KMS-11 (cell line): ENCODE data around the gene CCDC66.

Experiments
- H2AFZ ChIP-seq: fragments of 200-600 bp; sonication (generic); 2 replicates; pipeline ENCODE4 v1.6.1; 2016; ENCODE audit warnings: antibody characterized with exemption, mixed run types, low read depth
- H3K27ac ChIP-seq: fragments of 200-600 bp; sonication (generic); 2 replicates; pipeline ENCODE4 v1.6.1; 2016; ENCODE audit warnings: mild to moderate bottlenecking, mixed run types
- H3K27me3 ChIP-seq: fragments of 200-600 bp; sonication (generic); 2 replicates; pipeline ENCODE4 v1.6.1; 2017; ENCODE audit warnings: mild to moderate bottlenecking, low read depth, mixed run types, moderate library complexity; ENCODE audit not compliant: insufficient read depth
- H3K36me3 ChIP-seq: fragments of 200-600 bp; sonication (generic); 2 replicates; pipeline ENCODE4 v1.6.1; 2017; ENCODE audit warnings: mild to moderate bottlenecking, mixed run types; ENCODE audit not compliant: insufficient read depth
- H3K4me1 ChIP-seq: fragments of 200-600 bp; sonication (generic); 2 replicates; pipeline ENCODE4 v1.6.1; 2016; ENCODE audit warnings: mild to moderate bottlenecking, low read depth, mixed run types; ENCODE audit not compliant: poor library complexity, severe bottlenecking
- H3K4me2 ChIP-seq: fragments of 200-600 bp; sonication (generic); 2 replicates; pipeline ENCODE4 v1.7.0; 2016; ENCODE audit warnings: mild to moderate bottlenecking, mixed run types
- H3K4me3 ChIP-seq: fragments of 200-600 bp; sonication (generic); IDR thresholded peaks from 2 replicates; pipeline ENCODE4 v1.6.1; 2017; ENCODE audit warnings: low read depth, low read length, mixed read lengths; ENCODE audit not compliant: insufficient read depth
- H3K79me2 ChIP-seq: fragments of 200-600 bp; sonication (generic); 2 replicates; pipeline ENCODE4 v1.6.1; 2016; ENCODE audit warnings: low read depth, mixed run types; ENCODE audit not compliant: insufficient read depth
- H3K9ac ChIP-seq: fragments of 200-600 bp; sonication (generic); 2 replicates; pipeline ENCODE4 v1.6.1; 2016; ENCODE audit warnings: mild to moderate bottlenecking, mixed run types
- H4K20me1 ChIP-seq: fragments of 200-600 bp; sonication (generic); 2 replicates; pipeline ENCODE4 v1.6.1; 2016; ENCODE audit warnings: mild to moderate bottlenecking, mixed run types; ENCODE audit not compliant: insufficient read depth
- CTCF ChIP-seq: fragments of 200-600 bp; sonication (generic); conservative IDR thresholded peaks from 2 replicates; pipeline ENCODE4 v1.6.1; 2017; ENCODE audit warnings: low read depth, mild to moderate bottlenecking, antibody characterized with exemption, low read length, moderate library complexity, mixed read lengths

Gene CCDC66

GRCh38 chr3:56616478-56617006 lies 59.6 kb downstream of the CCDC66 start:
- no peak overlapping the region for H2AFZ ChIP-seq
- no peak overlapping the region for H3K9ac ChIP-seq
- H3K79me2 ChIP-seq, result no peaks in the 10 kb centered on the region
- H4K20me1 ChIP-seq, result no peaks in the 10 kb centered on the region
- no peak for TF ChIP-seq CTCF
- H3K4me1 ChIP-seq, result peaks cover 8% of the 10 kb centered on the region
- H3K27me3 ChIP-seq, result no peaks in the 10 kb centered on the region
- H3K27ac ChIP-seq, result no peak overlapping the region
- no peak overlapping the region for H3K4me3 ChIP-seq
- no peak overlapping the region for H3K4me2 ChIP-seq
- H3K36me3 ChIP-seq, result no peaks in the 10 kb centered on the region

GRCh38 chr3:56620371-56620770 lies 63.4 kb downstream of the CCDC66 start:
- Histone ChIP-seq H2AFZ (no peak overlapping the region), H3K9ac (no peak overlapping the region), H3K4me1 (peaks cover 8% of the 10 kb centered on the region), H3K27me3 (no peaks in the 10 kb centered on the region), H3K4me3 (no peak overlapping the region), H4K20me1 (no peaks in the 10 kb centered on the region), H3K27ac (no peak overlapping the region), H3K36me3 (no peaks in the 10 kb centered on the region), H3K4me2 (no peak overlapping the region), H3K79me2 (no peaks in the 10 kb centered on the region)
- no peak for TF ChIP-seq CTCF

- H3K36me3 ChIP-seq, result no peaks in the 10 kb centered on the region
- H3K4me2 ChIP-seq, result no peak overlapping the region
- no peak overlapping the region for H3K9ac ChIP-seq
- no peak overlapping the region for H3K27ac ChIP-seq
- H2AFZ ChIP-seq, result no peak overlapping the region
- no peaks in the 10 kb centered on the region for H3K79me2 ChIP-seq
- H3K27me3 ChIP-seq, result no peaks in the 10 kb centered on the region
- H3K4me3 ChIP-seq, result no peak overlapping the region
- H3K4me1 ChIP-seq, result peaks cover 2% of the 10 kb centered on the region
- TF ChIP-seq CTCF, result no peak
- H4K20me1 ChIP-seq, result no peaks in the 10 kb centered on the region
These were observed 64.7 kb downstream of the CCDC66 start for GRCh38 chr3:56621681-56622080.

GRCh38 chr3:56622381-56622780 lies 65.4 kb downstream of the CCDC66 start:
- no peaks in the 10 kb centered on the region for H3K36me3 ChIP-seq
- no peaks in the 10 kb centered on the region for H3K27me3 ChIP-seq
- H3K4me1 ChIP-seq, result no peaks in the 10 kb centered on the region
- no peaks in the 10 kb centered on the region for H3K79me2 ChIP-seq
- no peak overlapping the region for H3K4me2 ChIP-seq
- no peak overlapping the region for H2AFZ ChIP-seq
- H4K20me1 ChIP-seq, result no peaks in the 10 kb centered on the region
- H3K9ac ChIP-seq, result no peak overlapping the region
- no peak for TF ChIP-seq CTCF
- H3K4me3 ChIP-seq, result no peak overlapping the region
- no peak overlapping the region for H3K27ac ChIP-seq
